ENCODE data around the gene ZNFX1. TPM values are rescaled to one million over a fixed set of nuclear protein-coding genes. Genes with fewer than 3 reads are reported as not detected.

ZNFX1 gene
- total and polyA plus RNA-seq, 2 donors (not counting 1 experiment from before 2014, with no cell fraction given) = 10.3 to 37.9 TPM

DNA sequence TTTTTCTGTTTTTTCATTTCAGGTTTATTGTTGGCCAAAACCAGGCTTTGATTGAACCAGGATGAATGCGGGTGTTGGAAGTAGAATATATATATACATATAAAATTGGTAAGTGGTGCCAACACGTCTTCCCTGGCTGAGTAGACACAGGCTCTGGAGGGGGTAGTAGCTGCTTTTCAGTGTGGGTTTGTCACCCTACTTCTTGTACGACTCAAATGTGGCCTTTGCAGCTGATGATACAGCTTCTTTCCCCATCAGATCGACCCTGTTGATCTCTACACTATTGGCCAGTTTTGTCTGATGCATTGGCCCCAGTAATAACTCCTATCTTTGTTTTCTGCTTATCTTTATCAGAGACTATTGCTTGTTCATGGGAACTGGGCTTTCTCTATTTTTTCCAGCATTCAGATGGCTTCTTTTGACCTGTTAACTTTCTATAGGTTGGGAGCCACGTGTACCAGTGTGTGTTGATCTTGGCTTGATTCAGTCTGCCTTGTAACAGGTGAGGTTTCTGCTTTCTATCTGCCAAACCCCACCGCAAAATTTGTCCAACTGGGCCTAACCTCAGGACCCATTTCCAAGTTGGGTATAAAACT is 2.7 kb upstream of the ZNFX1 start:
- Histone ChIP-seq H3K9me3 (ENCODE audit: control extremely low read depth in 1 of 3, control insufficient read depth in 2 of 3, insufficient read depth in 1 of 3, low read length in 2 of 3) (peaks cover 2 to 57% (median 47%) of the 10 kb centered on the region in 3 donors), H3K27ac (ENCODE audit: low read length in 2 of 2) (peak overlapping the region; percentile 62 to 98), H3K4me2 (replicated peaks; ENCODE audit: low read depth, low read length, poor library complexity, severe bottlenecking) (peak overlapping the region; percentile 74), H2AFZ (ENCODE audit: insufficient read depth, low read depth, low read length, poor library complexity, severe bottlenecking) (no peak overlapping the region), H3K4me3 (ENCODE audit: control extremely low read depth in 1 of 5, extremely low read depth in 1 of 5, insufficient read depth in 1 of 5, low read depth in 2 of 5, low read length in 4 of 5) (peak overlapping the region in 2 of 5 experiments; percentile 96 to 100), H3K27me3 (replicated peaks in 1 of 4; ENCODE audit: control extremely low read depth in 1 of 4, control insufficient read depth in 3 of 4, insufficient read depth in 4 of 4, low read length in 3 of 4) (no peaks in the 10 kb centered on the region), H4K20me1 (ENCODE audit: control insufficient read depth, insufficient read depth, low read length, poor library complexity, severe bottlenecking) (peaks cover 74% of the 10 kb centered on the region), H3K79me2 (ENCODE audit: control insufficient read depth, insufficient read depth, low read length) (peaks cover 94% of the 10 kb centered on the region), H3K36me3 (replicated peaks in 1 of 2; ENCODE audit: control extremely low read depth in 1 of 2, control insufficient read depth in 1 of 2, extremely low read depth in 1 of 2, insufficient read depth in 2 of 2, low read length in 1 of 2) (peaks cover 6 to 67% of the 10 kb centered on the region in 2 experiments), H3K4me1 (ENCODE audit: control insufficient read depth in 2 of 2, insufficient read depth in 2 of 2, low read length in 2 of 2) (peaks cover 59 to 70% of the 10 kb centered on the region in 2 donors), H3K9ac (ENCODE audit: low read length) (peak overlapping the region; percentile 88)
- ATAC-seq (ENCODE audit: low read depth) (no peak), DNase-seq (peak; percentile 32)
- no peak for TF ChIP-seq EZH2 (IDR thresholded peaks at IDR 0.05; ENCODE audit: borderline replicate concordance, insufficient read depth, low read depth, low read length, poor library complexity, severe bottlenecking)
- TF ChIP-seq, protein P1, sequence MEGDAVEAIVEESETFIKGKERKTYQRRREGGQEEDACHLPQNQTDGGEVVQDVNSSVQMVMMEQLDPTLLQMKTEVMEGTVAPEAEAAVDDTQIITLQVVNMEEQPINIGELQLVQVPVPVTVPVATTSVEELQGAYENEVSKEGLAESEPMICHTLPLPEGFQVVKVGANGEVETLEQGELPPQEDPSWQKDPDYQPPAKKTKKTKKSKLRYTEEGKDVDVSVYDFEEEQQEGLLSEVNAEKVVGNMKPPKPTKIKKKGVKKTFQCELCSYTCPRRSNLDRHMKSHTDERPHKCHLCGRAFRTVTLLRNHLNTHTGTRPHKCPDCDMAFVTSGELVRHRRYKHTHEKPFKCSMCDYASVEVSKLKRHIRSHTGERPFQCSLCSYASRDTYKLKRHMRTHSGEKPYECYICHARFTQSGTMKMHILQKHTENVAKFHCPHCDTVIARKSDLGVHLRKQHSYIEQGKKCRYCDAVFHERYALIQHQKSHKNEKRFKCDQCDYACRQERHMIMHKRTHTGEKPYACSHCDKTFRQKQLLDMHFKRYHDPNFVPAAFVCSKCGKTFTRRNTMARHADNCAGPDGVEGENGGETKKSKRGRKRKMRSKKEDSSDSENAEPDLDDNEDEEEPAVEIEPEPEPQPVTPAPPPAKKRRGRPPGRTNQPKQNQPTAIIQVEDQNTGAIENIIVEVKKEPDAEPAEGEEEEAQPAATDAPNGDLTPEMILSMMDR (IDR thresholded peaks at IDR 0.05) = no peak
- Mint-ChIP-seq H3K9me3 (ENCODE audit: insufficient read depth) (peaks cover 29% of the 10 kb centered on the region), H3K27me3 (no peaks in the 10 kb centered on the region), H3K4me1 (peaks cover 79% of the 10 kb centered on the region), H3K27ac (peak overlapping the region; percentile 77), H3K4me3 (peak overlapping the region; percentile 99)
- 68% methylated on average over 3 of the region's 6 CpGs for WGBS (ENCODE audit: insufficient coverage)
- ChIA-PET CTCF (interaction anchor here (0.9 to 1.3 kb wide), 3 partner anchors 9 to 63 kb away, joined by 3 read pairs; no protein-coding TSS in a partner anchor), POLR2A (no interaction called here)
- intact Hi-C loops (cut with micrococcal nuclease) = no loop called here

All from B cell (primary cell).